GM15510 (cell line): Measurements from ENCODE around the gene COMMD2.

Experiments used
- POLR2A ChIP-seq: IDR thresholded peaks from 3 replicates; pipeline ENCODE4 v1.6.1; 2011; ENCODE audit warnings: borderline replicate concordance; ENCODE audit not compliant: insufficient read length; ENCODE audit errors: extremely low read depth

The COMMD2 gene

DNA sequence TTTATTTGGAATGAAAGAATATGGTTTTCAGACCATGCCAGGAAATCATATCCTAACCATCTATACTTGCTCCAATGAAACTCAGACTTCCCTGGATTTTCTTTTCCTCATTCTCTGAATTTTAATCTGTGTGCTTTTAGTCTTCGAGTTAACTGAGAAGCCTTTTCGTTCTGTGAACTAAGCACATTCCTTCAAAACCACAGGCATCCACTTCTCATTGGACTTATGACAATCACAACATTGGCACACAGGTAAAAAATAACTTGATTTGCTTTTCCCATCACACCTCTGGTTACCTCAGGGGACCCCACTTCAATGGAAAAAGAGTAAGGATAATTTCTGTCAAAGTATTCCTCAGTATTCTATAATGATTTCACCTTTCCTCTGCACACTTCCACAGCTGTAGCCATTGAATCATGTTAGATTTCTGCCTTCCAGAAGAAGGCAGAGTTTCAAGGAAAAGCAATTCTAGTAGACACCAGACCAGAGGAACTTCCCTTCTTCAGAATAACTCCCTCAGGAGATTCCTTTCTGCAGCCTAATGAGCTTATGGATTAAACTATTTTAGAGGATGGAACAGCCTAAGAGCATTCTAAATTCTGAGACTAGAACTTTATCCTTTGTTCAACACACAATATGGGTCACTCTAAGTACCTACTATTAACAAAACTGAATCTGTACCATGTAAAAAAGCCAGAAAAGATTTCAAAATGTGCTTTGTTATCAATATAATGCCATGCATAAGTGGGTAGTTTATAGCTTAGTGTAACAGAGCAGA, 15.9 kb downstream of the COMMD2 start:
- TF ChIP-seq POLR2A = no peak

DNA sequence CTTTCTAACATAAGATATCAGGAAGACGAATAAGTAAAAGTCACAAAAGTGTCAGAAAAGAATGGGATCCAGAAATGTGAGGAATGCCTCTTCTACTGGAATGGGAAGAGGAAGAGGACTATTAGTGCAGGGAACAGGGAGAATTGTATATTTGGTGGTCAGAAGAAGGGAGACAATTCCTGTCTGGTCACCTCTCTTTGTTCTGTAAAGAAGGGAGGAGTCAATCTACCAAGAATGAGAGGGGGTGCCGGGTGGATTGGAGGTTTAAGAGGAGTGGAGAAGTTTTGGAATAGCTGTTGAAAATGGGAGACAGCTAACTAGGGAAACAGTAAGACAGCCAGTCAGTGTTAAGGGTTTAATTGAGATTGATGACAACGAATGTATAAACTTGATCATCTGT, 20.1 kb downstream of the COMMD2 start:
- no peak for TF ChIP-seq POLR2A

DNA sequence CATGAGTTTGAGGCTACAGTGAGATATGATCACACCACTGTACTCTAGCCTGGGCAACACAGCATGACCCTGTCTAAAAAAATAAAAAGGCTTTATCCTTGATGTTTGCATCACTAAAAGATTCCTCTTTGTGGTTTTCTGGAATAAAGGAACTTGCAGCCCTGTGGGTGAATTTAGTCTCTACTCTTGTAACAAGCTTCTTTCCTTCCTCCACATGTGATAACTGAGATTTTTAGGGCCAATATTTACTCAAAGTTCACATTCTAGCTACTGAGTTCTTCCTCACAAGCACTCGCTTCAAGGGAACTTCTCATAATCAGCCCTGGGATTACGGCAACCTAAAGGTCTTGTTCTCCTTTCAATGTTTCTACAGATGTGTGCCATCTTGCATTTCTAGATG, 24.6 kb downstream of the COMMD2 start:
- no peak for TF ChIP-seq POLR2A

DNA sequence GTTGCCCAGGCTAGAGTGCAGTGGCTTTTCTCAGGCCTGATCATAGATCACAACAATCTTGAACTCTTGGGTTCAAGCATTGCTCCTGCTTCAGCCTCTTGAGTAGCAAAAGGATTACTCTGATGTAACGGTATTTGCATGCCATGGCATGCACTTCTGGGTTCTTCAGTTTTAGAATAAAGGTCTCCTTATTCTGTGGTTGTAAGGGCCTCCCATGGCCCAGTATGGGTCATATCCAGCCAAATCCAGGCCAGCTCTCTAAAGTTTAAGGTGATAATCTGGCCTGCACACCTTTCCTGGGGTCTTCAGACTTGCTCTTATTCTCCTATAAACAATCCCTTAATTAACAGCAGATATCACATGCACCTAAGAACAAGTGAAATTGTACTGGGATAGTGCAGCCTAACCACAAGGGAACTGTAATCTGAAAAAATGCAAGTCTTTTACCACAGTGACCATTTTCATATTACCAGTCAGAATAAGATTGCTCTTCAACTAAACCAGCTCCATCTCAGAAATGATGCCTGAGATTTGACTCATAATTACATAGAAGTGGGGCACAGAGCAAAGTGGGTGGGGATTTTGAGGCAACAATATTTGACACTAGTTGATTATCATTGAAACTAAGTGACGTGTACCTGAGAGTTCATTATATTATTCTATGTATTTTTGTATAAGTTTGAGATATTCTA, 25.4 kb downstream of the COMMD2 start:
- no peak for TF ChIP-seq POLR2A

DNA sequence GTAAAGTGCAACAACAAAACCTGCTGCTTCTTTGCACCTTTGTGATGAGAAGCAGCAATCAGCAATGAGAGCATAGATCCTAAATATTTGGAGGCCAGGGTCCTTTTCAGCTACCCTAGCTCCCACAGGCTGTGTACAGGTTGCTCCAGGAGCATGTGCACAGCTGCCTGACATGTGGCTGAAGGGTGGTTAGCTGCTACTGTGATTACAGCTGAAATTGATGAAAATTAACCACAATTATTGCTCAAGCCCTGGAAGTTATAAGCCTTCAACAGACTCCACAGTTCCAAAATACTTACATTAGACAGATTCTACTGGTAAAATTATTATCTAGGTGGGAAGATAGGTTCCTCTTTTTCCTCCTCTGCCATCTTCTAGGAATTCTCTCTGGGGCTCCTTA, 28.5 kb downstream of the COMMD2 start:
- no peak for TF ChIP-seq POLR2A

DNA sequence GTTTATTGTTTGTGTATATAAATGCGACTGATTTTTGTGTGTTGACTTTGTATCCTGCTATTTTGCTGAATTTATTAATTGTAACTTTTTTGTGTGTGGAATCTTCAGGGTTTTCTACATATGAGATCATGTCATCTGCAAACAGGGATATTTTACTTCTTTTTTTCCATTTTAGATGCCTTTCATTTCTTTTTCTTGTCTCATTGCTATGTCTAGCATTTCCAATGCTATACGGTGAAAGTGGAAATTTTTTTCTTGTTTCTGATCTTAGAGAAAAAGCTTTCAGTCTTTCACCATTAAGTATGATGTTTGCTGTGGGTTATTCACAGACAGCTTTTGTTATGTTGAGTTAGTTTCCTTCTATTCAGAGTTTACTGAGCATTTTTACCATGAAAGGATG, 31.4 kb downstream of the COMMD2 start:
- TF ChIP-seq POLR2A = no peak

DNA sequence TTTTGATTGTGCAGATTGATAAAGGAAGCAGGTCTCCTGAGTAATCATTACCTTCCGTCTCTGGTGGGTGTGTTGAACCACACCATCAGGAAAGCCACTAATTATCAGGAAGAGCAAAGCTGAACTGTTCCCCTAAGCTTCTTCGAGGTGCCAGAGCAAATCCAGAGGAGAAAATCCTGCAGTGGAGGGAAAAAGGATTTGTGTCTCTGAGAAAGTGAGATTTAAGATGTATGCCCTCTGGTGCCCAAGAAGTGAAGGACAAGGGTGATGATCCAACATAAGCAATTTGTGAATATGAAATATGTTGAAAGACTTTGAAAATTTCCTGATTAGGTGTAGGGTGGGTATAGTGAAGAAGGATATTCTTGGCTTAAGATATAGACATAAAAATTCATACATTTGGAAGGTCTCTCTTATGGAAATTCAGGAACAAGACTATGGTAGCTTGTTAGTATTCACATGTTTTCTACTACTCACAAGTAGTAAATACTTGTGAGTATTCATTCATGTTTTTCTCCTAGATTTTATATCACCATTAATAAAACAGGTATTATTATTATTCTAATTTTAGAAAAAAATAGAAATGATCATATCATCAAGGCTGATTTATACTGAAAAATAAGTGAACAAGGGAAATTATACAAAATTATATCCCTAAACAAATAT, 34.8 kb downstream of the COMMD2 start:
- TF ChIP-seq POLR2A = no peak

DNA sequence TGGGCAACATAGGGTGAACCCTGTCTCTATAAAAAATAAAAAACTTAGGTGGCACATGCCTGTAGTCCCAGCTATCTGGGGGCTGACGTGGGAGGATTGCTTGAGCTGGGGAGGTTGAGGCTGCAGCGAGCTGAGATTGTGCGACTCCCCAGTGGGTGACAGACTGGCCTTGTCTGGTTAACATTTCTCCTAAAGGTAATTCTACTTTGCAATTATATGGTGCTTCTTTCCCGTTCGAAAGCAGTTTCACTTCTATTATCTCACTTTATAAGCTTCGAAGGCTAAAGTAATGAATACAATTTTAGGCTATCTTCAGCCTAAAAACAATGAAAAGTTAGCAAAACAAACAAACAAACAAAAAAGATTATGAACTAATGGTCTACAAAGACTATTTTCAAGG, 35.3 kb downstream of the COMMD2 start:
- no peak for TF ChIP-seq POLR2A

DNA sequence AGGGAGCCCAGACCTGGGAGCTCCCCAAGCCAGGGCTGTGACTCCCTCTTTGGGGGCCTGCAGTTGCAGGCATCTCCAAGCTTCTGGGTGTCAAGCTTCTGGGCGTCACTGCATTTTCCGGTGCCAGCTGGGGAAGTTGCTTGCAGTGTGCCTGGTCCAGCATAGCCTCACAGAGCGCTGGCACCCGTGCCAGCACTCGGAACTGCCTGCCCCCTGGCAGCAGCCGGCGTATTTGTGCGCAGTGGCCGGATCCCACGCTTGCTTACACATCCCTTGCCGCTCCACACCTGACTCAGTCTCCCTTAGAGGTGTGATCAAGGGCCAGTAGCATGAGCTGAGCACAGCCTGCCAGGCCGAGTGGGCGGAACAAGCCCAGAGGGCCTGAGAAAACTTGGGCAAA, 37.0 kb downstream of the COMMD2 start:
- no peak for TF ChIP-seq POLR2A

DNA sequence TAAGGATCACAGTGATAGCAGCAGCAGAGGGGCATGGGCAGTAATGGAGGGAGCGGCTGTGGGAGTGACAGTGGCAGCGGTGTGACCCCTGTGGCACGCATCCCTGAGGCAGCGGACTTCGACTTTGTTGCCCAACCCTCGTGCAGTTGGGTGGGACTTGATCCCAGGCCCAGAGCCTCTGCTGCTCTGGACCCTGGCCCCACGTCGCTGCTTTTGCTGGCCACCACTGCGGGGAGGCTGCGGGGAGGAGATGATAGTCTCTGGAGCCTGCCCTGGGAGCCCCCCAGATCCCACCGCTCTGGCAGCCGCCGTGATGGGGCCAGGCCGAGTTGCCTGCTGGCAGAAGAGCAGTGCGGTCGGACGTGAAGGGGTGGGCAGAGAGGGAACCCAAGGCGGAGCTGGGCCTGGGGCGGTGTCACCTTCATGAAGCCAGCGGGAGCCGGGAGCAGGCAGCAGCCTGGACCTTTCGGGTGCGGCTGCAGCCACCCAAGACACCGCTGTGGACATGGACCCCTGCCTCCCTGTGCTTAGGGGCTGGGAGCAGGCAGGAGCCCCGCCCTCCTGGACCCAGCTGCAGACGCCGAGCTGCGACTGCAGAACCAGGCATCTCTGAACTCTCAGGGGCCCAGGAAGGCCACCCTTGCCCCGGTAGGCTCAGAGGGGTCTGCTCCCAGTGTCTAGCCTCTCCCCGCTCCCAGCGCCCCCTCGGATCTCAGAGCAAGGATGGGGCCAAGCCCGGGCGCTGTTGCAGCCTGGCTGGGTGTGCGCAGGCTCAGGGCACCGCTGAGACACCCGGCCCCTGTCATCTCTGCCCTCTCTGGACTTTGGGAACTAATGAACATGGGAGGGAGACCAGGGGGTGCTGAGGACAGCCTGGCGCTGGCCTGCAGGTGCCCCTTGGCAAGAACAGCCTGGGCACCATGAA, 38.3 kb downstream of the COMMD2 start:
- TF ChIP-seq POLR2A = no peak

DNA sequence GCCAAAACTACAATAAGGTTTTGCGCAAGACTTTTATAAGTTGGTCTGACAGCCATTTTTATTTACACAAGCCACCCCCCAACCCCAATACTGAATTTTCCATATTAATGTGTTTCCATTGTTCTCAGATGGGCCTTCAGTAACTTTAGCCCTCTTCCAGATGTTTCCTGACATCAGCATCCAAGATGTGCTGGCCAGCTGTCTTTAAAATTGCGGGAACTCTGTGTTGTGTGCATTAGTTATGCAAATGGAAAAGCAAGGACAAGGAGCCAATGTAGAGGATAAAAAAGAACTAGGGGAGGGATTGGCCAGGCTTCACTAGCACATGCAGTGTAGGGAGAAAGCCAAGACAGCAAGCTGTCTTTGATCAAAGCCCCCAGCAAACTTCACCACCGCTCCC, 45.4 kb downstream of the COMMD2 start:
- TF ChIP-seq POLR2A = no peak

DNA sequence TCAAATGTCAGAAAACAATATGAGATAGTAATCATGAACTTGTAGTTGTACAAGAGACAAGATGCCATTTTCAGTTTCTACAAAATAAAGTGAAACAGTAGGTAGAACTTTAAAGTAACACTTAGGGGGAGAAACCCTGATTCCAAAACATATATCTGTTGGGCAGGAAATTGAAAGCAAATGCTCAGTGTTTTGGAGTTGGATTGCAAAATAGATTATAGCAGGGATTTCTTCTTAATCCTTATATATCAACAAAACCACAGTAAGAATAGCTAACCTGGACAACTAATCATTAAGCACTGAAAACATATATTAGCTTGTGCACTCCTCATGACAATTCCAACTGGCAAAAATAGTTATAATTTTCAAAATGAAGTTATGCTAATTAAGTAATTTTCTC, 46.9 kb downstream of the COMMD2 start:
- no peak for TF ChIP-seq POLR2A

DNA sequence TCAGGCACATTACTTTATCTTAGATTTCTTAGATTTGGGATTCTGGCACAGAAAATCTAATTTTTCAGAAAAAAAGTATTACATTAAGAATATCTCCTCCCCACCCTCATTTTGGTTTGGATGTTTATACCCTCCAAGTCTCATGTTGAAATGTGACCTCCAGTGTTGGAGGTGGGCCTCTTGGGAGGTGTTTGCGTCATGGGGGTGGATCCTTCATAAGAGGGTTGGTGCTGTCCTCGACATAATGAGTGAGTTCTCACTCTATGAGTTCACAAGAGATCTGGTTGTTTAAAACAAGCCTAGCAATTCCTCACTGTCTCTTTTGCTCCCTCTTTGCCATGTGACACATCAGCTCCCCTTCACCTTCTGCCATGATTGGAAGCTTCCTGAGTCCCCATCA, 48.8 kb downstream of the COMMD2 start:
- TF ChIP-seq POLR2A = no peak

DNA sequence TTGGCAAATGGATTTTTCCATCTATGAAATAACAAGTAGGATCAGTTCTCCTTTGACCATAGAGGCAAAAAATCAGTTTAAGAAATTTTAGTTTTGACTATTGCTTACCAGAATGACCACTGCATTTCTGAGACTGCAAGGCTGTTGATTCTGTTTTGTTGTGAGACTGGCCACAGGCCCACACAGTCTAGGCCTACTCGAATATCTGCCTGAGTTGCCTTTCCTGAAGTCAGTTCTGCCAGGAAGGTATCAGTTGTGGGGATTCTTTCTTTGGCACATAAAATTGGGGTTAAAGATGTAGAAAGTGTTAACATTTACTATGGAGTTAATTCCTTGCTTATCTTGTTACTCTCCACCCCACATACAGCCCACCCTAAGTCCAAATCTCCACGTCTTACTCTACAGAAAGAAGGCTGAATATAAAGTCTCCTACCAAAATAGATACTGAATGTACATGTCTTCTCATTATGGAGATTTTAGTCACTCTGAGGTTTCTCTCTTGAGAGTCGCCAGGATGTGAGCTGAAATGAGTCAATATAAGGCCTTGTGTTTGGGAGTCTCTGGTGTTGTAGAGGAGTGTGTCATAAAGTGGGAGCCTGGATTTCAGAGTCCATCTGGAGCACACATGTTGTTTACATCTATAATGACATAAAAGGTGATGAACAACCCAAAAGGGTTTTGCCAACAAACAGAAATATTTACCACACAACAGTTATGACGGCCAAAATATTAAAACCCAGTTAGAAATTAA, 49.4 kb downstream of the COMMD2 start:
- TF ChIP-seq POLR2A = no peak

DNA sequence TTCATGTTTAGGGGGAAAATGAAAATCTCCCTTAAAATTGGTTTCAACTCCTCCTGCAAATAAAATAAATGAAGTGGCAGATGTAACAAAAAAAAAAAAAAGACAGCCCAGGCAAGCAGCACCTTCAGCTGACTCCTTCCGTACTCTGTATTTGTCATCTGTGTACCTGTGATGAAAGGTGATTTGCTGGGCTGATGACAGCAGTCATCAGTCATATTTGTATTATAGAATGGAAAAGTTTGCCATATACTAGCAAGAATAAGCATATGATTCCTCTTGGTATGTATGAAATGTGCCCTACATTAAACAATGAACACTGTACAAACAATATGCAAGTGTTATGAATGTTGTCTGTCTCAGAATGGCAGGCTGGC, 50.3 kb downstream of the COMMD2 start:
- no peak for TF ChIP-seq POLR2A
